DND-41 (cell line): ENCODE measurements around the gene HECTD2.

Source experiments
- CTCF ChIP-seq: IDR thresholded peaks from 2 replicates; pipeline ENCODE4 v1.5.1; 2012; ENCODE audit warnings: borderline replicate concordance, low read length, moderate library complexity, mild to moderate bottlenecking; ENCODE audit not compliant: poor library complexity, severe bottlenecking; ENCODE audit errors: extremely low read depth
- EZH2 ChIP-seq: IDR thresholded peaks from 3 replicates; pipeline ENCODE4 v1.6.1; 2012; ENCODE audit warnings: borderline replicate concordance, low read depth, mild to moderate bottlenecking, moderate library complexity, low read length, inconsistent platforms; ENCODE audit not compliant: severe bottlenecking

GRCh38 chr10:91540733-91541132 lies 130.6 kb downstream of the HECTD2 start:
- TF ChIP-seq EZH2 = no peak
- no peak for TF ChIP-seq CTCF
